ENCODE data around the gene CNGA1. TPM values are rescaled to one million over a fixed set of nuclear protein-coding genes. Genes with fewer than 3 reads are reported as not detected.
A peak's percentile ranks its signal among the peaks of the same experiment; 100 is the strongest.

The CNGA1 gene
- total RNA-seq, 4 donors from 2014 or later: 0.34 to 1.8 (median 0.94) TPM; not detected in 1

DNA sequence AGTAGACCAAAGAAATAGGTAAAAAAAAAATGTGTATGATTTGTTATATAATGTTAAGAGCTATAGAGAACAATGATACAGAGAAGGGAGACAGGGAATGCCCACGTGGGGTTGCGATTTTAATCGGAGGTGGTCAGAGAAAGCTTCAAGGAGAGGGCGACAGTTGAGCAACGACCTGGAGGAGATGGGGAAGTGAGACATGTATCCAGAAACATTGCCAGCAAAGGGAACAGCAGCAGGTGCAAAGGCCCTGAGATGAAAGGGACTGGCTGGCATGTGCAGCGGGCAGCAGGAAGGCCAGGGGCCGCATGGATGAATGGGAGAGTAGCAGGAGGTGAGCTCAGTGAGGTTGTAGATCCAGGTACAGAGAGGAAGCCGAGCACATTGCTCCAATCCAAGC, 33.0 kb upstream of the CNGA1 start:
- no peak for DNase-seq
- intact Hi-C loops (cut with DNase I): no loop called here
- H3K4me3 ChIP-seq (replicated peaks in 1 of 3): no peak overlapping the region
- no peak overlapping the region for H3K27ac ChIP-seq
- H3K36me3 ChIP-seq: no peaks in the 10 kb centered on the region
- H3K27me3 ChIP-seq: no peaks in the 10 kb centered on the region
- 85 to 91% methylated on average over 8 of the region's 8 CpGs for WGBS, 2 donors
- H3K4me1 ChIP-seq: peaks cover 0 to 11% of the 10 kb centered on the region in 2 donors
- no peaks in the 10 kb centered on the region for H3K9me3 ChIP-seq
- TF ChIP-seq, protein P1, sequence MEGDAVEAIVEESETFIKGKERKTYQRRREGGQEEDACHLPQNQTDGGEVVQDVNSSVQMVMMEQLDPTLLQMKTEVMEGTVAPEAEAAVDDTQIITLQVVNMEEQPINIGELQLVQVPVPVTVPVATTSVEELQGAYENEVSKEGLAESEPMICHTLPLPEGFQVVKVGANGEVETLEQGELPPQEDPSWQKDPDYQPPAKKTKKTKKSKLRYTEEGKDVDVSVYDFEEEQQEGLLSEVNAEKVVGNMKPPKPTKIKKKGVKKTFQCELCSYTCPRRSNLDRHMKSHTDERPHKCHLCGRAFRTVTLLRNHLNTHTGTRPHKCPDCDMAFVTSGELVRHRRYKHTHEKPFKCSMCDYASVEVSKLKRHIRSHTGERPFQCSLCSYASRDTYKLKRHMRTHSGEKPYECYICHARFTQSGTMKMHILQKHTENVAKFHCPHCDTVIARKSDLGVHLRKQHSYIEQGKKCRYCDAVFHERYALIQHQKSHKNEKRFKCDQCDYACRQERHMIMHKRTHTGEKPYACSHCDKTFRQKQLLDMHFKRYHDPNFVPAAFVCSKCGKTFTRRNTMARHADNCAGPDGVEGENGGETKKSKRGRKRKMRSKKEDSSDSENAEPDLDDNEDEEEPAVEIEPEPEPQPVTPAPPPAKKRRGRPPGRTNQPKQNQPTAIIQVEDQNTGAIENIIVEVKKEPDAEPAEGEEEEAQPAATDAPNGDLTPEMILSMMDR (IDR thresholded peaks at IDR 0.05): no peak
- TF ChIP-seq POLR2A (IDR thresholded peaks at IDR 0.05): no peak

DNA sequence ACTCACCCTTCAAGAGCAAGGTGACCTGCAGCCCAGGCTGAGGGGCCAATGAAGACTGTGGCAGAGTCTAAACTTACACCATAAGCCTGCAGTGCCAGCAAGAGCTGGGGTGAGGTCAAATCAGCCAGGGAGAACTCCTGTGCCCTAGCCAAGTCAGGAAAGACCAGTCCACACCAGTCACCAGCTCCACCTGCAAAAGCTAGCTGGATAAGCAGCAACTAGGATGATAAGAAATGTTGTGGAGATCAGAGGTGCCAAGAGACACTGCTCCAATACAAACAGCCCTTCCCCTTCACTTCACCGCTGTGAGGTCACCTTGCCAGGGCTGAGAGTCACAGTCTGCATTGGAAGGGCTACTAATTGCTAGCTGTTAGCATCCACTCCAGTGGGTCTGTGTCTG, 31.4 kb upstream of the CNGA1 start:
- DNase-seq: peak; percentile 24 to 66
- intact Hi-C loops (cut with DNase I): no loop called here
- no peak for TF ChIP-seq POLR2A (IDR thresholded peaks at IDR 0.05)
- TF ChIP-seq, protein P1 (IDR thresholded peaks at IDR 0.05): no peak
- Histone ChIP-seq H3K4me3 (replicated peaks in 1 of 3) (no peak overlapping the region), H3K4me1 (peaks cover 0 to 11% of the 10 kb centered on the region in 2 donors), H3K36me3 (no peaks in the 10 kb centered on the region), H3K27ac (no peak overlapping the region), H3K9me3 (no peaks in the 10 kb centered on the region), H3K27me3 (no peaks in the 10 kb centered on the region)
- 33 to 60% methylated on average over 1 of the region's 1 CpG for WGBS, 2 donors

DNA sequence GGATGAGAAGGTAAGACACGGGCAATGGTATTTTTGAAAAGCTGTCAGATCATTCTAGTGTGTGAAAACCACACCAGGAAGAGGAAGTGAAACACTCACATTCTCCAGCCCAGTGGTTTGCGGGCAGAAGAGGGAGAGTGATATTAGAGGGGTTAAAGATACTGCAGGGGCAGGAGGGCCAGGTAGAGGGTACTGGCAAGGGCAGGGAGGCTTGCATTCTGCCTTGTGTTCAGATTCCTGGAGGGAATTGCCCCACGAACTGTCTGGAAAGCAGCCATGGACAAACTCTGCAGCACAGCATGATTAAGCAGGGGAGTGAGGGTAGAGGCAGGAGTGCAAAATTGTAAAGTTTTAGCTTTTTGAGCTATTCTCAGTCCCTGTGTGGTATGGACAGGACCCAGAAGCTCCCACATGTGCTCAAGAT, 31.0 kb upstream of the CNGA1 start:
- no peaks in the 10 kb centered on the region for H3K36me3 ChIP-seq
- TF ChIP-seq POLR2A (IDR thresholded peaks at IDR 0.05): no peak
- TF ChIP-seq, protein P1 (IDR thresholded peaks at IDR 0.05): no peak
- H3K4me3 ChIP-seq (replicated peaks in 1 of 3): no peak overlapping the region
- H3K9me3 ChIP-seq: no peaks in the 10 kb centered on the region
- WGBS, 2 donors: 26 to 28% methylated on average over 3 of the region's 3 CpGs
- H3K4me1 ChIP-seq: peaks cover 0 to 11% of the 10 kb centered on the region in 2 donors
- DNase-seq: peak in 1 of 2 donors; percentile 18
- intact Hi-C loops (cut with DNase I): no loop called here
- H3K27me3 ChIP-seq: no peaks in the 10 kb centered on the region
- H3K27ac ChIP-seq: no peak overlapping the region

DNA sequence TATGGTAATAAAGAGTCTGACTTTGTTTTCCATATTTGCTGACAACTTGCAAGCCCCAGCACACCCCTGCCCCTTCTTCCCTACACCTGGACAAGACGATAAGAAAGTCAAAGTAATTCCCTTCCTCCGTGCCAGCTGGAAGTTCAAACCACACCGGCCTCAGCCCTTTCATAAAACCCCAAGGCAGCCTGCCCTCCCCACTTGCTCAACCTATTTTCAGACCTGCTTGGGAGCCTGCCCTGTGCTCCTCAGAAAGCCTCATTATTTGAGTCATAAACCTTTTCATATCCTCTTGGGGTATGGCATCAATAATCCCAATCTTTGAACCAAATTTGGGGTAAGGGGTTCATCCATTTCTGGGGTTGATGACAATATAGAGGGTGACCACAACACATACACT, 29.6 kb upstream of the CNGA1 start:
- intact Hi-C loops (cut with DNase I): no loop called here
- Histone ChIP-seq H3K4me3 (replicated peaks in 1 of 3) (no peak overlapping the region), H3K9me3 (no peaks in the 10 kb centered on the region), H3K27ac (no peak overlapping the region), H3K4me1 (peaks cover 0 to 11% of the 10 kb centered on the region in 2 donors), H3K36me3 (no peaks in the 10 kb centered on the region), H3K27me3 (no peaks in the 10 kb centered on the region)
- TF ChIP-seq, protein P1 (IDR thresholded peaks at IDR 0.05): no peak
- TF ChIP-seq POLR2A (IDR thresholded peaks at IDR 0.05): no peak
- 76 to 81% methylated on average over 3 of the region's 3 CpGs for WGBS, 2 donors
- no peak for DNase-seq

DNA sequence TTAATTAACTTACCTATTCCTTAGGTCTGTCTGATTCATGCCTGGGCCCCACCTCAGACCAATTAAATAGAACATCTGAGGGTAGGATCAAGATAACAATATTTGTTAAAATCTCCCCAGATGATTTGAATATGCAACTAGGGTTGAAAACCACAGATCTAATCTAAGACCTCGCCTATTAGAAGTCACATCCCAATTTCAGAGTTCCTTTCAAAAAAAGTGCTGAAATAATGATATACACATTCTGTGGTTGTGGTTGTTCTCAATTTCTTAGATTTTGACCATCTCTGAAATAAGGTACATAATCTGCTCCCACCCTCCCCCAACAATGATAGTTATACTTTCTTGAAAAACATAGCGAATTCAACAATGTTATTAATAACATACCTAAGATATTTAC, 27.8 kb upstream of the CNGA1 start:
- no peak overlapping the region for H3K4me3 ChIP-seq (replicated peaks in 1 of 3)
- no peaks in the 10 kb centered on the region for H3K36me3 ChIP-seq
- intact Hi-C loops (cut with DNase I): no loop called here
- WGBS, 2 donors: 89 to 93% methylated on average over 2 of the region's 2 CpGs
- H3K27me3 ChIP-seq: no peaks in the 10 kb centered on the region
- TF ChIP-seq POLR2A (IDR thresholded peaks at IDR 0.05): no peak
- TF ChIP-seq, protein P1 (IDR thresholded peaks at IDR 0.05): no peak
- no peak for DNase-seq
- no peaks in the 10 kb centered on the region for H3K9me3 ChIP-seq
- peaks cover 0 to 11% of the 10 kb centered on the region in 2 donors for H3K4me1 ChIP-seq
- no peak overlapping the region for H3K27ac ChIP-seq
